Panc1 (cell line): ENCODE measurements around the gene RGS3. TPM values are rescaled to one million over a fixed set of nuclear protein-coding genes. Genes with fewer than 3 reads are reported as not detected.

Experiments
- ATAC-seq: fragments of 200-7000 bp; cut with Tn5 transposase; 2 replicates; pipeline ENCODE4 v1.9.1; 2020; ENCODE audit warnings: mild to moderate bottlenecking, moderate library complexity
- BruUV-seq: library from RNA; stranded (reverse); fragments of 400-500 nt; replicated peaks from 2 replicates; lab custom pipeline; 2021; lab: Mats Ljungman, UMichigan
- CTCF ChIA-PET: fragments of 300-600 bp; sonication (Branson Sonifier 250); formaldehyde crosslinking; loops from one replicate; lab custom pipeline; 2022; ENCODE audit warnings: antibody characterized with exemption; lab: Charles Lee
- POLR2A ChIA-PET: fragments of 300-600 bp; sonication (Branson Sonifier 250); formaldehyde crosslinking; loops from one replicate; lab custom pipeline; 2022; ENCODE audit warnings: antibody characterized with exemption; lab: Charles Lee
- DNase-seq: peaks from one replicate; pipeline ENCODE4 v3.0.0-alpha.2; 2010; ENCODE audit warnings: low read depth, low spot score
- H3K27ac ChIP-seq: 2 replicates; pipeline ENCODE4 v1.5.1; 2011; ENCODE audit warnings: mild to moderate bottlenecking, low read length, inconsistent platforms
- H3K27me3 ChIP-seq: fragments of 200-500 bp; sonication (Bioruptor generic); 2 replicates; pipeline ENCODE4 v1.6.0; 2014; ENCODE audit warnings: low read length, inconsistent platforms; ENCODE audit not compliant: control insufficient read depth, insufficient read depth
- H3K36me3 ChIP-seq: fragments of 200-500 bp; sonication (Bioruptor generic); 2 replicates; pipeline ENCODE4 v1.5.1; 2014; ENCODE audit warnings: inconsistent platforms, mild to moderate bottlenecking, low read length, moderate library complexity; ENCODE audit not compliant: control insufficient read depth, insufficient read depth
- H3K4me1 ChIP-seq: 2 replicates; pipeline ENCODE4 v1.5.1; 2011; ENCODE audit warnings: inconsistent platforms, mild to moderate bottlenecking, low read length, moderate library complexity; ENCODE audit not compliant: control insufficient read depth, insufficient read depth
- H3K4me3 ChIP-seq, 2 experiments: 2 replicates each; pipeline ENCODE4 v1.5.1; 2011 to 2012; ENCODE audit warnings: low read depth in 2 of 2, low read length in 2 of 2, mild to moderate bottlenecking in 2 of 2, inconsistent platforms in 1 of 2, moderate library complexity in 1 of 2
- H3K9me3 ChIP-seq: fragments of 200-500 bp; sonication (Bioruptor generic); 2 replicates; pipeline ENCODE4 v1.5.1; 2014; ENCODE audit warnings: low read depth, mild to moderate bottlenecking, inconsistent platforms, low read length, moderate library complexity; ENCODE audit not compliant: control insufficient read depth, insufficient read depth
- POLR2AphosphoS5 ChIP-seq: IDR thresholded peaks from 2 replicates; pipeline ENCODE4 v1.6.1; 2012; ENCODE audit warnings: mild to moderate bottlenecking, low read depth, low read length, moderate library complexity
- SIN3A ChIP-seq: IDR thresholded peaks from 2 replicates; pipeline ENCODE4 v1.6.1; 2012; ENCODE audit warnings: low read depth, mild to moderate bottlenecking, low read length, moderate library complexity, borderline replicate concordance; ENCODE audit not compliant: insufficient read depth
- TCF7L2 ChIP-seq: IDR thresholded peaks from 2 replicates; pipeline ENCODE4 v1.6.1; 2011; ENCODE audit warnings: mild to moderate bottlenecking, low read depth, low read length, inconsistent platforms
- in situ Hi-C: cut with HindIII; loops from 2 replicates; pipeline ENCODE4 v1.10.0; 2016; ENCODE audit warnings: low sequenced_read_pairs, low pct_unique_long_range_greater_than_20kb
- intact Hi-C: fragments of 100-400 bp; cut with micrococcal nuclease; formaldehyde crosslinking; loops from one replicate; pipeline ENCODE4 v1.10.0; 2022; ENCODE audit not compliant: unreplicated experiment
- total RNA-seq: library from RNA; stranded (reverse); gene quantifications from one replicate; pipeline ENCODE4 v1.2.1, GENCODE V29; 2021; ENCODE audit not compliant: unreplicated experiment
- TF ChIP-seq, protein P1 (sequence below), 2 experiments: IDR thresholded peaks; 2 replicates each; pipeline ENCODE4 v1.6.1; 2011 to 2012; ENCODE audit warnings: low read depth in 2 of 2, control low read depth in 1 of 2, low read length in 1 of 2, mild to moderate bottlenecking in 1 of 2, moderate library complexity in 1 of 2; ENCODE audit not compliant: insufficient read depth in 1 of 2
- TF ChIP-seq, protein P2 (sequence below): fragments of 450-650 bp; IDR thresholded peaks from 2 replicates; pipeline ENCODE4 v1.5.1; 2017; ENCODE audit warnings: mild to moderate bottlenecking

Gene RGS3
- total RNA-seq, 1 experiment from 2014 or later = 15.1 TPM

DNA sequence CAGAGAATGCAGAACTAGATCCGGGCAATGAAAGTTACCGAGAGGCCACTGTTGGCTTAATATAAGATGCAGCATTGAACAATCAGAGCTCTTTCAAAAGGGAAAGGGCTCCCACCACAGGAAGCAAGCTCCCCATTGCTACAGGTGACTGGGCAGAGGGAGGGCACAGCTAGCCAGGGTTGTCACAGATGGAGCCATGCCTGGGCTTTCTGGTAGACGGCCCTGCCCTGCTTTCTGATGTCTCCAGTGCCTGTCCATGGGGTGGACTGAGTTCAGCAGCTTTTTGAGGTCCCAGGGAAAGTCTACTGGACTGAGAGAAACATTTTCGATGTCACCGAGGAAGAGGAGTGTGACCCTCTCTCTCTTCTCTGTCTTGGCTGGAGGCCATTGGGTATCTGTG is 14.1 kb downstream of the RGS3 start:
- BruUV-seq = no TSS peak
- Histone ChIP-seq H3K9me3 (no peaks in the 10 kb centered on the region), H3K36me3 (no peaks in the 10 kb centered on the region), H3K27ac (no peak overlapping the region), H3K4me1 (no peaks in the 10 kb centered on the region), H3K4me3 (no peak overlapping the region), H3K27me3 (no peaks in the 10 kb centered on the region)
- DNase-seq (no peak), ATAC-seq (no peak)
- intact Hi-C loops (no loop called here), in situ Hi-C loops (no loop called here)
- POLR2A ChIA-PET = no interaction called here
- CTCF ChIA-PET = interaction anchor here (0.6 kb wide), 1 partner anchor 342 kb away, joined by 3 read pairs; no protein-coding TSS in a partner anchor
- TF ChIP-seq, protein P1, sequence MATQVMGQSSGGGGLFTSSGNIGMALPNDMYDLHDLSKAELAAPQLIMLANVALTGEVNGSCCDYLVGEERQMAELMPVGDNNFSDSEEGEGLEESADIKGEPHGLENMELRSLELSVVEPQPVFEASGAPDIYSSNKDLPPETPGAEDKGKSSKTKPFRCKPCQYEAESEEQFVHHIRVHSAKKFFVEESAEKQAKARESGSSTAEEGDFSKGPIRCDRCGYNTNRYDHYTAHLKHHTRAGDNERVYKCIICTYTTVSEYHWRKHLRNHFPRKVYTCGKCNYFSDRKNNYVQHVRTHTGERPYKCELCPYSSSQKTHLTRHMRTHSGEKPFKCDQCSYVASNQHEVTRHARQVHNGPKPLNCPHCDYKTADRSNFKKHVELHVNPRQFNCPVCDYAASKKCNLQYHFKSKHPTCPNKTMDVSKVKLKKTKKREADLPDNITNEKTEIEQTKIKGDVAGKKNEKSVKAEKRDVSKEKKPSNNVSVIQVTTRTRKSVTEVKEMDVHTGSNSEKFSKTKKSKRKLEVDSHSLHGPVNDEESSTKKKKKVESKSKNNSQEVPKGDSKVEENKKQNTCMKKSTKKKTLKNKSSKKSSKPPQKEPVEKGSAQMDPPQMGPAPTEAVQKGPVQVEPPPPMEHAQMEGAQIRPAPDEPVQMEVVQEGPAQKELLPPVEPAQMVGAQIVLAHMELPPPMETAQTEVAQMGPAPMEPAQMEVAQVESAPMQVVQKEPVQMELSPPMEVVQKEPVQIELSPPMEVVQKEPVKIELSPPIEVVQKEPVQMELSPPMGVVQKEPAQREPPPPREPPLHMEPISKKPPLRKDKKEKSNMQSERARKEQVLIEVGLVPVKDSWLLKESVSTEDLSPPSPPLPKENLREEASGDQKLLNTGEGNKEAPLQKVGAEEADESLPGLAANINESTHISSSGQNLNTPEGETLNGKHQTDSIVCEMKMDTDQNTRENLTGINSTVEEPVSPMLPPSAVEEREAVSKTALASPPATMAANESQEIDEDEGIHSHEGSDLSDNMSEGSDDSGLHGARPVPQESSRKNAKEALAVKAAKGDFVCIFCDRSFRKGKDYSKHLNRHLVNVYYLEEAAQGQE (IDR thresholded peaks at IDR 0.05; ENCODE audit: insufficient read depth in 1 of 2, low read depth in 2 of 2, low read length in 1 of 2) = no peak
- no peak for TF ChIP-seq TCF7L2
- no peak for TF ChIP-seq POLR2AphosphoS5
- TF ChIP-seq, protein P2, sequence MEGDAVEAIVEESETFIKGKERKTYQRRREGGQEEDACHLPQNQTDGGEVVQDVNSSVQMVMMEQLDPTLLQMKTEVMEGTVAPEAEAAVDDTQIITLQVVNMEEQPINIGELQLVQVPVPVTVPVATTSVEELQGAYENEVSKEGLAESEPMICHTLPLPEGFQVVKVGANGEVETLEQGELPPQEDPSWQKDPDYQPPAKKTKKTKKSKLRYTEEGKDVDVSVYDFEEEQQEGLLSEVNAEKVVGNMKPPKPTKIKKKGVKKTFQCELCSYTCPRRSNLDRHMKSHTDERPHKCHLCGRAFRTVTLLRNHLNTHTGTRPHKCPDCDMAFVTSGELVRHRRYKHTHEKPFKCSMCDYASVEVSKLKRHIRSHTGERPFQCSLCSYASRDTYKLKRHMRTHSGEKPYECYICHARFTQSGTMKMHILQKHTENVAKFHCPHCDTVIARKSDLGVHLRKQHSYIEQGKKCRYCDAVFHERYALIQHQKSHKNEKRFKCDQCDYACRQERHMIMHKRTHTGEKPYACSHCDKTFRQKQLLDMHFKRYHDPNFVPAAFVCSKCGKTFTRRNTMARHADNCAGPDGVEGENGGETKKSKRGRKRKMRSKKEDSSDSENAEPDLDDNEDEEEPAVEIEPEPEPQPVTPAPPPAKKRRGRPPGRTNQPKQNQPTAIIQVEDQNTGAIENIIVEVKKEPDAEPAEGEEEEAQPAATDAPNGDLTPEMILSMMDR = no peak
- no peak for TF ChIP-seq SIN3A

DNA sequence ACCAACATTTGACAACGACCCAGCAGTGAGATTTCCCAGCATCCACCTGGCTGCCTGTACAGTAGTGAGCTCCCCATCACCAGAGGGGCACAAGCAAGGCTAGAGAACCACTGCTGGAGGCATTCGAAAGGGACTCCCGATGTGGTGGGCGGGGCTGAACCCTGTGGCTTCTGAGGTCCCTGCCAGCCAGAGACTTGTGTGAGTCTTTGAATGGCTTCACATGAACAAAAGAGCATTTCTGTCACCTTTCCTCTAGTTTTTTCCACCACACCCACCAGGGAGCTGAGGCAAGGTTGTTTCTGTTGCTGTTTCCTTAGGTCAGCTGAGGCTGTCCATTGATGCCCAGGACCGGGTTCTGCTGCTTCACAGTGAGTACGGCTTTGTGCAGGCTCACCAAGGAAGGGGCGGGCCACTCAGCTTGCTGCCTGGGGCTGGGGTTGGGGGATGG is 15.7 kb downstream of the RGS3 start:
- Histone ChIP-seq H3K36me3 (no peaks in the 10 kb centered on the region), H3K4me1 (no peaks in the 10 kb centered on the region), H3K27me3 (no peaks in the 10 kb centered on the region), H3K4me3 (no peak overlapping the region), H3K9me3 (no peaks in the 10 kb centered on the region), H3K27ac (no peak overlapping the region)
- DNase-seq = no peak
- in situ Hi-C loops = no loop called here
- ChIA-PET CTCF (no interaction called here), POLR2A (no interaction called here)
- intact Hi-C loops = no loop called here
- BruUV-seq = no TSS peak
- no peak for ATAC-seq
- TF ChIP-seq, protein P1 (IDR thresholded peaks at IDR 0.05; ENCODE audit: insufficient read depth in 1 of 2, low read depth in 2 of 2, low read length in 1 of 2) = no peak
- no peak for TF ChIP-seq TCF7L2
- TF ChIP-seq SIN3A = no peak
- TF ChIP-seq, protein P2 = no peak
- no peak for TF ChIP-seq POLR2AphosphoS5
